ENCODE data around the gene PPP1R37. TPM values are rescaled to one million over a fixed set of nuclear protein-coding genes. Genes with fewer than 3 reads are reported as not detected.
A peak's percentile ranks its signal among the peaks of the same experiment; 100 is the strongest.

Gene PPP1R37
- total and polyA plus RNA-seq, 2 of the 13 experiments (the other 11 are each of a cell fraction or from before 2014, with no cell fraction given): 9.0 to 14.3 TPM

GRCh38 chr19:45164577-45165335 is 71.8 kb downstream of the PPP1R37 start (continued):
- TF ChIP-seq MYPOP (CRISPR knock-in tag; IDR thresholded peaks at IDR 0.05) (no peak), PCBP2 (optimal IDR thresholded peaks at IDR 0.05; ENCODE audit: low read depth, low read length, poor library complexity, severe bottlenecking) (no peak), TBX3 (IDR thresholded peaks at IDR 0.05; ENCODE audit: borderline replicate concordance) (no peak), KLF9 (CRISPR knock-in tag; IDR thresholded peaks at IDR 0.05; ENCODE audit: low read depth) (no peak), POLR2G (IDR thresholded peaks at IDR 0.05; ENCODE audit: low read depth, low read length) (no peak), NAIF1 (CRISPR knock-in tag; IDR thresholded peaks at IDR 0.05; ENCODE audit: borderline replicate concordance) (no peak), SMAD9 (CRISPR knock-in tag; IDR thresholded peaks at IDR 0.05) (no peak), CREBL2 (CRISPR knock-in tag; IDR thresholded peaks at IDR 0.05; ENCODE audit: borderline replicate concordance) (no peak), ZIK1 (CRISPR knock-in tag; IDR thresholded peaks at IDR 0.05; ENCODE audit: borderline replicate concordance, low read depth) (no peak), ZFP1 (CRISPR knock-in tag; IDR thresholded peaks at IDR 0.05) (no peak), FOXM1 (CRISPR knock-in tag; IDR thresholded peaks at IDR 0.05) (no peak), MYC (CRISPR knock-in tag; IDR thresholded peaks at IDR 0.05; ENCODE audit: borderline replicate concordance) (0 out of 2 replicates have a peak, but pooled peaks have one; percentile 13), ZBTB10 (CRISPR knock-in tag; IDR thresholded peaks at IDR 0.05; ENCODE audit: borderline replicate concordance) (no peak), SP4 (CRISPR knock-in tag; IDR thresholded peaks at IDR 0.05) (no peak), RFXAP (CRISPR knock-in tag; IDR thresholded peaks at IDR 0.05; ENCODE audit: borderline replicate concordance) (no peak), ZNF232 (CRISPR knock-in tag; IDR thresholded peaks at IDR 0.05; ENCODE audit: borderline replicate concordance) (no peak), CENPT (CRISPR knock-in tag; IDR thresholded peaks at IDR 0.05; ENCODE audit: low read depth) (no peak), FOSL1 (CRISPR knock-in tag; IDR thresholded peaks at IDR 0.05; ENCODE audit: borderline replicate concordance) (no peak), SNAI1 (CRISPR knock-in tag; IDR thresholded peaks at IDR 0.05; ENCODE audit: borderline replicate concordance) (no peak), RBM22 (optimal IDR thresholded peaks at IDR 0.05; ENCODE audit: low read length) (no peak), ZBTB7B (CRISPR knock-in tag; IDR thresholded peaks at IDR 0.05) (no peak), ZNF577 (CRISPR knock-in tag; IDR thresholded peaks at IDR 0.05; ENCODE audit: borderline replicate concordance, low read depth) (no peak), ZNF710 (CRISPR knock-in tag; IDR thresholded peaks at IDR 0.05; ENCODE audit: borderline replicate concordance) (no peak), ZFY (CRISPR knock-in tag; IDR thresholded peaks at IDR 0.05) (peak; percentile 21; the same call in 1 of the 2 replicates), FOXK2 (IDR thresholded peaks at IDR 0.05) (no peak), ZNF792 (CRISPR knock-in tag; IDR thresholded peaks at IDR 0.05) (no peak)

Data from HepG2 (cell line).